Thyroid gland (tissue), 4 donors: ENCODE measurements around the gene TMEM121B. TPM values are rescaled to one million over a fixed set of nuclear protein-coding genes. Genes with fewer than 3 reads are reported as not detected.

ENCODE experiments used
- DNase-seq, 2 donors: peaks; one replicate each; pipeline ENCODE4 v3.0.0-alpha.2; 2019
- H3K27ac ChIP-seq, 3 donors: fragments of 200-600 bp; sonication (generic); 1 replicate in 2 of 3; 2 replicates in 1 of 3; pipeline ENCODE4 v1.5.1; 2016 to 2019; ENCODE audit warnings: mild to moderate bottlenecking in 1 of 3, moderate library complexity in 1 of 3
- H3K27me3 ChIP-seq: fragments of 200-600 bp; sonication (generic); one replicate; pipeline ENCODE4 v1.5.1; 2019
- H3K36me3 ChIP-seq, 2 donors: fragments of 200-600 bp; sonication (generic); one replicate each; pipeline ENCODE4 v1.5.1; 2016 to 2019
- H3K4me1 ChIP-seq, 2 donors: fragments of 200-600 bp; sonication (generic); one replicate each; pipeline ENCODE4 v1.5.1; 2017 to 2019
- H3K4me3 ChIP-seq, 3 donors: fragments of 200-600 bp; sonication (generic); replicated peaks in 1 of 3; 1 replicate in 2 of 3; 2 replicates in 1 of 3; pipeline ENCODE4 v1.5.1; 2016; ENCODE audit warnings: mild to moderate bottlenecking in 1 of 3
- H3K9me3 ChIP-seq: fragments of 200-600 bp; sonication (generic); one replicate; pipeline ENCODE4 v1.5.1; 2017
- POLR2A ChIP-seq, 2 donors: fragments of 450-650 bp; IDR thresholded peaks; one replicate each; pipeline ENCODE4 v1.6.1; 2017; ENCODE audit warnings: antibody characterized with exemption in 2 of 2, mild to moderate bottlenecking in 2 of 2, moderate library complexity in 1 of 2
- WGBS, 2 donors: methylation state at CpG; one replicate each; pipeline ENCODE4 v1.1.5; 2017; 5-methylcytosine and 5-hydroxymethylcytosine counted together
- intact Hi-C: fragments of 100-400 bp; cut with DNase I; formaldehyde crosslinking; loops from one replicate; pipeline ENCODE4 v1.15.1; 2023
- total RNA-seq, 4 donors: library from RNA; depleted of rRNA; stranded (reverse); fragments of >200 nt; gene quantifications; one replicate each; pipeline ENCODE4 v1.2.3, GENCODE V29; 2016
- TF ChIP-seq, protein P1 (sequence below), 6 experiments: fragments of 200-600 bp in 3 of 6; fragments of 450-650 bp in 3 of 6; sonication (generic) in 3 of 6; IDR thresholded peaks; one replicate each; pipeline ENCODE4 v1.5.1; 2016 to 2019; ENCODE audit warnings: antibody characterized with exemption in 6 of 6, mild to moderate bottlenecking in 2 of 6, inconsistent platforms in 1 of 6, moderate library complexity in 1 of 6

The TMEM121B gene
- total RNA-seq, 4 donors from 2014 or later = 0.10 to 0.17 TPM; not detected in 2

DNA sequence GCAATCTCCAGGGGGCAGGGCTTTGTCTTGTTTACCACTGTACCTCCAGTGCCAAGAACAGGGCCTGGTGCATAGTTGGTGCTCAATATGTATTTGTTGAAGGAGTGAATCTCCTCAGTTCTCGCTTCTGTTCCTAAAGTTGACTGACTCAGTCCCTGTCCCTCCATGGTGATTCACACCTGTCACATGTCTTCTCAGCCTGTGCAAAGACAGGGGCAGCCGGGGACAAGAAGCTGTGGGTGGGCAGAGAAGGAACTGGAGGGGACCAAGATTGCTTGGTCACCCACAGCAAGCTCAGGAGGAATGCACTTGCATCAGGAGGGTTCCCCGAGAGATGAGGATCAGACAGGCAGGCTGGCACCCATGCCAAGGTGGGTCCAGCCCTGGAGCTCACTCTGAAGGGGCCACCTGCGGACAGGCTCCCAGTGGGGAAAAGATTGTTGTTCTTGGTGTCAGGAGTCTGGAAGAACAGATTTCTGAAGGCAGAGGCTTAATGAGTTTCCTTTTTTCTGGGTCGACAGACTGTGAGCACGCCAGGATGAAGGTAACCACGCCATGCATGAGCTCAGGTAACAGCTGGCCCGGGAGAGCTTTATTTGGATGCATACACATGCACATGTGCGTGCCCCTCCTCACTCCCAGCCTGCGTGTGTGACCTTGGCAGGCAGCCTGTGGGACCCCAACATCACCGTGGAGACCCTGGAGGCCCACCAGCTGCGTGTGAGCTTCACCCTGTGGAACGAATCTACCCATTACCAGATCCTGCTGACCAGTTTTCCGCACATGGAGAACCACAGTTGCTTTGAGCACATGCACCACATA, 19.5 kb downstream of the TMEM121B start:
- TF ChIP-seq, protein P1, sequence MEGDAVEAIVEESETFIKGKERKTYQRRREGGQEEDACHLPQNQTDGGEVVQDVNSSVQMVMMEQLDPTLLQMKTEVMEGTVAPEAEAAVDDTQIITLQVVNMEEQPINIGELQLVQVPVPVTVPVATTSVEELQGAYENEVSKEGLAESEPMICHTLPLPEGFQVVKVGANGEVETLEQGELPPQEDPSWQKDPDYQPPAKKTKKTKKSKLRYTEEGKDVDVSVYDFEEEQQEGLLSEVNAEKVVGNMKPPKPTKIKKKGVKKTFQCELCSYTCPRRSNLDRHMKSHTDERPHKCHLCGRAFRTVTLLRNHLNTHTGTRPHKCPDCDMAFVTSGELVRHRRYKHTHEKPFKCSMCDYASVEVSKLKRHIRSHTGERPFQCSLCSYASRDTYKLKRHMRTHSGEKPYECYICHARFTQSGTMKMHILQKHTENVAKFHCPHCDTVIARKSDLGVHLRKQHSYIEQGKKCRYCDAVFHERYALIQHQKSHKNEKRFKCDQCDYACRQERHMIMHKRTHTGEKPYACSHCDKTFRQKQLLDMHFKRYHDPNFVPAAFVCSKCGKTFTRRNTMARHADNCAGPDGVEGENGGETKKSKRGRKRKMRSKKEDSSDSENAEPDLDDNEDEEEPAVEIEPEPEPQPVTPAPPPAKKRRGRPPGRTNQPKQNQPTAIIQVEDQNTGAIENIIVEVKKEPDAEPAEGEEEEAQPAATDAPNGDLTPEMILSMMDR (IDR thresholded peaks at IDR 0.05) = no peak
- intact Hi-C loops = no loop called here
- no peak overlapping the region for H3K4me3 ChIP-seq
- 93 to 99% methylated on average over 13 to 14 of the region's 14 CpGs for WGBS, 2 donors
- no peak for DNase-seq
- peaks cover 37 to 47% of the 10 kb centered on the region in 2 donors for H3K36me3 ChIP-seq
- H3K27me3 ChIP-seq = no peaks in the 10 kb centered on the region
- H3K9me3 ChIP-seq = no peaks in the 10 kb centered on the region
- no peak overlapping the region for H3K27ac ChIP-seq
- peaks cover 6 to 11% of the 10 kb centered on the region in 2 donors for H3K4me1 ChIP-seq

DNA sequence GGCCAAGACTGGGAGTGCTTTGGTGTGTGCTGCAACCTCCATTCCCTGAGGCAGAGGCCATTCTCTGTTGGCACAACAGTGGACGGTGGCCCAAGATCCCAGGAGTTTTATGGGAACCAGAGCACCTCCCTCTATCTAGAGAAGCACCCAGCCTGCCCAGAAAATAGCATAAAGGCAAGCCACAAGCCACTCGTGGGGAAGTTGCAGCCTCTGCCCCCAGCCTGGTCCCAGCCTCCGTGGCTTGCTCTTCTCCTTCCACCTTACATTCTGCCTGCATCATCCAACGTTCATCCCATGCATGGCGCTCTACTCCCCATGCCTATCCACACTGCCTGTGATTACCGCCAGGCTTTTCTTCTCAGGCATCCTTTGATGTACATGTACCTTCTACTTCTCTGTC, 20.5 kb downstream of the TMEM121B start:
- intact Hi-C loops = no loop called here
- peaks cover 37 to 47% of the 10 kb centered on the region in 2 donors for H3K36me3 ChIP-seq
- H3K27me3 ChIP-seq = no peaks in the 10 kb centered on the region
- H3K9me3 ChIP-seq = no peaks in the 10 kb centered on the region
- no peak overlapping the region for H3K27ac ChIP-seq
- peaks cover 6 to 11% of the 10 kb centered on the region in 2 donors for H3K4me1 ChIP-seq
- 87 to 92% methylated on average over 5 to 6 of the region's 6 CpGs for WGBS, 2 donors
- TF ChIP-seq, protein P1 (IDR thresholded peaks at IDR 0.05) = no peak
- no peak for TF ChIP-seq POLR2A (IDR thresholded peaks at IDR 0.05)
- DNase-seq = no peak
- no peak overlapping the region for H3K4me3 ChIP-seq

DNA sequence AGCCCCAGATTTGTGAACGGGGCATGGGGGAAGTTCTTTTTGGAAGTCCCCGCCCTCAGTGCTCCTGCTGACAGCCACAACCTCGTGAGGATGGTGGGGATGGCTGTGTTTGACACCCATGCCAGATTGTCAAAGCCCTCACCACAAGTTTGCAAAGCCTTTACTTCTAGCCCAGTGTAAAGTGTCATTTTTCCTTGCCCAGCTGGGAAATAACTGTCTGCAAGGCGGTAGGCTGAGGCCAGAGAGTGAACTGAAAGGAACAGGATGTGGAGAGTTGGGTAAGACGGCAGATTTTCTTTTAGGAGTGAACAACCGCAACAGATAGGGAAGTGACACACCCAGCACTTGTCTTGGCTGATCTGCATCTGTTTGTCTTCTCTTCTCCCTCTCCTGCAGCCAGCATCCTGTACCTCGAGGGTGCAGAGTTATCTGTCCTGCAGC, 22.8 kb downstream of the TMEM121B start:
- no peak for TF ChIP-seq POLR2A (IDR thresholded peaks at IDR 0.05)
- TF ChIP-seq, protein P1 (IDR thresholded peaks at IDR 0.05) = no peak
- no peaks in the 10 kb centered on the region for H3K4me1 ChIP-seq
- no peak overlapping the region for H3K4me3 ChIP-seq
- peaks cover 36 to 47% of the 10 kb centered on the region in 2 donors for H3K36me3 ChIP-seq
- no peak for DNase-seq
- H3K27ac ChIP-seq = no peak overlapping the region
- no peaks in the 10 kb centered on the region for H3K27me3 ChIP-seq
- H3K9me3 ChIP-seq = no peaks in the 10 kb centered on the region
- intact Hi-C loops = no loop called here
- WGBS, 2 donors = 79 to 89% methylated on average over 7 of the region's 7 CpGs

DNA sequence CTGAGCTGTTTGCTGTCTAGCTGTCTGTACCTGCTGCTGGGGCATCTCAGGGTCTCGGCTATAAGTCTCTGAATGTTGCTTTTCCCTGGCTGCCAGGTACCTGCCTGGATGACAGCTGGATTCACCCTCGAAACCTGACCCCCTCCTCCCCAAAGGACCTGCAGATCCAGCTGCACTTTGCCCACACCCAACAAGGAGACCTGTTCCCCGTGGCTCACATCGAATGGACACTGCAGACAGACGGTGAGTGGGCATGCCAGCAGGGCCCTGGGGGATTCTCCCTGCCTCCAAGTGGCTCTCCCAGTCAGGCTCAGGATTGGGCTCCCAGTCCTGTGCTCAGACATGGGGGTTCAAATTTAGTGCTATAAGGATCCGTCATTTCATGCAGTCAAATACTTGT, 23.5 kb downstream of the TMEM121B start:
- TF ChIP-seq, protein P1 (IDR thresholded peaks at IDR 0.05) = no peak
- TF ChIP-seq POLR2A (IDR thresholded peaks at IDR 0.05) = no peak
- Histone ChIP-seq H3K9me3 (no peaks in the 10 kb centered on the region), H3K27me3 (no peaks in the 10 kb centered on the region), H3K4me3 (no peak overlapping the region), H3K27ac (no peak overlapping the region), H3K4me1 (no peaks in the 10 kb centered on the region), H3K36me3 (peaks cover 30 to 42% of the 10 kb centered on the region in 2 donors)
- DNase-seq = no peak
- intact Hi-C loops = no loop called here
- WGBS, 2 donors = 88 to 98% methylated on average over 4 of the region's 6 CpGs

DNA sequence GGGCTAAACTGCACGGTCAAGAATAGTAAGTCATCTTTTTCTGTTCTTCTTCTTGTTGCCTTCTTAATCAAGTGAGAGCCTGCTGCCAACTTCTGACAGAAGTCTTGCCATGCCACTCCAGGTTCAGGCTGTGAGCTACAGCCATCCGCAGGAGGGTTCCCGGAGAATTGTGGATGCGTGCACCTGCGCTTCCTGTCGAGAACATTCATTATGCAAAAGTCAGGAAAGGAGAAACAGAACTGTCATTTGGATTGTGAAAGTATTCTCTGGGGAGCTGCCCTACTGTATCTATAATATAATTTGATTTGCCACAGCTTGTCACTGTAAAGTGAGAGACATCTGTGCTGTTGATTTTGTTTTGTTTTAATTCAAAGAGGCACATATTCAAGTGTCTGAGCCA, 24.1 kb downstream of the TMEM121B start:
- intact Hi-C loops = no loop called here
- peaks cover 26 to 36% of the 10 kb centered on the region in 2 donors for H3K36me3 ChIP-seq
- 79 to 85% methylated on average over 6 of the region's 6 CpGs for WGBS, 2 donors
- H3K27me3 ChIP-seq = no peaks in the 10 kb centered on the region
- DNase-seq = no peak
- no peaks in the 10 kb centered on the region for H3K9me3 ChIP-seq
- no peak overlapping the region for H3K27ac ChIP-seq
- H3K4me3 ChIP-seq = no peak overlapping the region
- H3K4me1 ChIP-seq = no peaks in the 10 kb centered on the region
- TF ChIP-seq POLR2A (IDR thresholded peaks at IDR 0.05) = no peak
- TF ChIP-seq, protein P1 (IDR thresholded peaks at IDR 0.05) = no peak
